Central memory CD8-positive, alpha-beta T cell (primary cell): Measurements from ENCODE around the gene EXOSC10.
"Not testable (repeated sequence)": the region's sequence is repeated elsewhere in the genome, so short reads cannot be mapped to it uniquely, and the experiment has no call there.

Source experiments
- ATAC-seq: fragments of 150-1000 bp; cut with Tn5 transposase; replicated peaks from 2 replicates; pipeline ENCODE4 v1.10.0; 2022; ENCODE audit warnings: mild to moderate bottlenecking, moderate FRiP score, moderate number of reproducible peaks; ENCODE audit not compliant: poor library complexity, severe bottlenecking; ENCODE audit errors: extremely low read depth
- DNase-seq, 2 donors: peaks; one replicate each; pipeline ENCODE4 v3.0.0; 2021; ENCODE audit warnings: low spot score in 2 of 2
- H3K27ac Mint-ChIP-seq: one replicate; pipeline ENCODE4 v1.8.0; 2022; ENCODE audit warnings: low read depth, mild to moderate bottlenecking, moderate library complexity, mixed read lengths
- H3K27me3 Mint-ChIP-seq: one replicate; pipeline ENCODE4 v1.8.0; 2022; ENCODE audit warnings: mixed read lengths
- H3K36me3 Mint-ChIP-seq: one replicate; pipeline ENCODE4 v1.8.0; 2022; ENCODE audit warnings: mild to moderate bottlenecking, moderate library complexity, mixed read lengths; ENCODE audit not compliant: insufficient read depth
- H3K4me1 Mint-ChIP-seq: one replicate; pipeline ENCODE4 v1.8.0; 2022; ENCODE audit warnings: mixed read lengths
- H3K4me3 Mint-ChIP-seq: one replicate; pipeline ENCODE4 v1.8.0; 2022; ENCODE audit warnings: mild to moderate bottlenecking, moderate library complexity, mixed read lengths
- H3K9me3 Mint-ChIP-seq: one replicate; pipeline ENCODE4 v1.8.0; 2022; ENCODE audit warnings: mixed read lengths

EXOSC10 gene

GRCh38 chr1:11065796-11066195 is 33.9 kb downstream of the EXOSC10 start:
- Mint-ChIP-seq H3K4me1 (peaks cover 21% of the 10 kb centered on the region), H3K9me3 (no peaks in the 10 kb centered on the region), H3K36me3 (peaks cover 42% of the 10 kb centered on the region), H3K4me3 (no peak overlapping the region), H3K27ac (no peak overlapping the region), H3K27me3 (no peaks in the 10 kb centered on the region)
- DNase-seq (no peak), ATAC-seq (no peak)

GRCh38 chr1:11064942-11065341 is 34.7 kb downstream of the EXOSC10 start:
- Mint-ChIP-seq H3K4me3 (no peak overlapping the region), H3K9me3 (no peaks in the 10 kb centered on the region), H3K4me1 (peaks cover 27% of the 10 kb centered on the region), H3K36me3 (peaks cover 41% of the 10 kb centered on the region), H3K27me3 (no peaks in the 10 kb centered on the region), H3K27ac (no peak overlapping the region)
- DNase-seq (no peak), ATAC-seq (no peak)

GRCh38 chr1:11063937-11064537 is 35.6 kb downstream of the EXOSC10 start:
- H3K36me3 Mint-ChIP-seq, result peaks cover 35% of the 10 kb centered on the region
- not testable (repeated sequence) for H3K27ac Mint-ChIP-seq, ATAC-seq, H3K27me3 Mint-ChIP-seq, H3K9me3 Mint-ChIP-seq, DNase-seq, H3K4me3 Mint-ChIP-seq
- peaks cover 31% of the 10 kb centered on the region for H3K4me1 Mint-ChIP-seq

- peak overlapping the region; percentile 14 for H3K4me3 Mint-ChIP-seq
- peak in 1 of 2 donors; percentile 27 for DNase-seq
- peaks cover 31% of the 10 kb centered on the region for H3K36me3 Mint-ChIP-seq
Measured at GRCh38 chr1:11062965-11063401, 36.7 kb downstream of the EXOSC10 start.

GRCh38 chr1:11061652-11062365 is 37.9 kb downstream of the EXOSC10 start:
- H3K4me3 Mint-ChIP-seq, result peak overlapping the region; percentile 96

More at GRCh38 chr1:11062965-11063401, 36.7 kb downstream of the EXOSC10 start:
- Mint-ChIP-seq H3K4me1 (peaks cover 35% of the 10 kb centered on the region), H3K27me3 (no peaks in the 10 kb centered on the region), H3K9me3 (no peaks in the 10 kb centered on the region), H3K27ac (peak overlapping the region; percentile 61)
- ATAC-seq, result no peak

GRCh38 chr1:11059968-11060830 is 39.5 kb downstream of the EXOSC10 start, which contains the start of gene SRM:
SRM (minus strand) TSS chr1:11060018; CDS start chr1:11059943, 75 bp downstream.
- Mint-ChIP-seq H3K4me1 (peaks cover 35% of the 10 kb centered on the region), H3K27me3 (no peaks in the 10 kb centered on the region)

More at GRCh38 chr1:11061652-11062365, 37.9 kb downstream of the EXOSC10 start:
- Mint-ChIP-seq H3K9me3 (no peaks in the 10 kb centered on the region), H3K36me3 (peaks cover 23% of the 10 kb centered on the region), H3K4me1 (peaks cover 35% of the 10 kb centered on the region), H3K27me3 (no peaks in the 10 kb centered on the region), H3K27ac (peak overlapping the region; percentile 97)
- ATAC-seq (no peak), DNase-seq (no peak)

GRCh38 chr1:11059155-11059967 is 40.3 kb downstream of the EXOSC10 start:
- ATAC-seq (peak; percentile 10), DNase-seq (peak in 1 of 2 donors; percentile 24)
- peaks cover 35% of the 10 kb centered on the region for H3K4me1 Mint-ChIP-seq
- no peaks in the 10 kb centered on the region for H3K9me3 Mint-ChIP-seq
- peaks cover 23% of the 10 kb centered on the region for H3K36me3 Mint-ChIP-seq
- peak overlapping the region; percentile 96 for H3K4me3 Mint-ChIP-seq
- H3K27ac Mint-ChIP-seq, result peak overlapping the region; percentile 86
- H3K27me3 Mint-ChIP-seq, result no peaks in the 10 kb centered on the region

More at GRCh38 chr1:11059968-11060830, 39.5 kb downstream of the EXOSC10 start, which contains the start of gene SRM:
- Mint-ChIP-seq H3K9me3 (no peaks in the 10 kb centered on the region), H3K36me3 (peaks cover 24% of the 10 kb centered on the region), H3K4me3 (peak within 1 kb of the TSS; percentile 96), H3K27ac (peak within 1 kb of the TSS; percentile 97)
- DNase-seq, result peak; percentile 78 to 81
- ATAC-seq, result peak; percentile 82

- no peaks in the 10 kb centered on the region for H3K9me3 Mint-ChIP-seq
- H3K4me3 Mint-ChIP-seq, result peak overlapping the region; percentile 96
- H3K27ac Mint-ChIP-seq, result peak overlapping the region; percentile 86
- H3K27me3 Mint-ChIP-seq, result no peaks in the 10 kb centered on the region
- H3K36me3 Mint-ChIP-seq, result peaks cover 24% of the 10 kb centered on the region
- no peak for ATAC-seq
- peaks cover 35% of the 10 kb centered on the region for H3K4me1 Mint-ChIP-seq
- no peak for DNase-seq
Measured at GRCh38 chr1:11058595-11059154, 41.0 kb downstream of the EXOSC10 start.

- Mint-ChIP-seq H3K27me3 (no peaks in the 10 kb centered on the region), H3K9me3 (no peaks in the 10 kb centered on the region), H3K4me3 (peak overlapping the region; percentile 96), H3K27ac (no peak overlapping the region), H3K4me1 (peaks cover 30% of the 10 kb centered on the region), H3K36me3 (peaks cover 26% of the 10 kb centered on the region)
- ATAC-seq (no peak), DNase-seq (no peak)
Measured at GRCh38 chr1:11058026-11058425, 41.6 kb downstream of the EXOSC10 start.

GRCh38 chr1:11057477-11057876 is 42.2 kb downstream of the EXOSC10 start:
- H3K4me1 Mint-ChIP-seq, result peaks cover 24% of the 10 kb centered on the region
- H3K4me3 Mint-ChIP-seq, result no peak overlapping the region
- H3K9me3 Mint-ChIP-seq, result no peaks in the 10 kb centered on the region
- DNase-seq (no peak), ATAC-seq (no peak)
- no peak overlapping the region for H3K27ac Mint-ChIP-seq
- H3K36me3 Mint-ChIP-seq, result peaks cover 25% of the 10 kb centered on the region
- no peaks in the 10 kb centered on the region for H3K27me3 Mint-ChIP-seq

- no peaks in the 10 kb centered on the region for H3K9me3 Mint-ChIP-seq
- DNase-seq (no peak), ATAC-seq (no peak)
- peaks cover 24% of the 10 kb centered on the region for H3K36me3 Mint-ChIP-seq
- H3K4me1 Mint-ChIP-seq, result peaks cover 25% of the 10 kb centered on the region
- no peak overlapping the region for H3K4me3 Mint-ChIP-seq
- no peaks in the 10 kb centered on the region for H3K27me3 Mint-ChIP-seq
- H3K27ac Mint-ChIP-seq, result no peak overlapping the region
Measured at GRCh38 chr1:11056504-11056903, 43.2 kb downstream of the EXOSC10 start.
